Neural crest cell (in vitro differentiated cells): Measurements from ENCODE around the gene MUC2. TPM values are rescaled to one million over a fixed set of nuclear protein-coding genes. Genes with fewer than 3 reads are reported as not detected.
"Not testable (repeated sequence)": the region's sequence is repeated elsewhere in the genome, so short reads cannot be mapped to it uniquely, and the experiment has no call there.

Source experiments
- DNase-seq: peaks from one replicate; pipeline ENCODE4 v3.0.0; 2021; ENCODE audit warnings: low read depth, mixed read lengths, low spot score
- H3K27ac Mint-ChIP-seq: one replicate; pipeline ENCODE4 v1.8.0; 2021; ENCODE audit warnings: mild to moderate bottlenecking, mixed read lengths; ENCODE audit not compliant: unreplicated experiment
- H3K27me3 Mint-ChIP-seq: 2 replicates; pipeline ENCODE4 v1.8.0; 2021; ENCODE audit warnings: low read depth, mild to moderate bottlenecking, mixed read lengths
- H3K36me3 Mint-ChIP-seq: 2 replicates; pipeline ENCODE4 v1.8.0; 2021; ENCODE audit warnings: low read depth, mild to moderate bottlenecking, mixed read lengths
- H3K4me1 Mint-ChIP-seq: 2 replicates; pipeline ENCODE4 v1.8.0; 2021; ENCODE audit warnings: mixed read lengths
- H3K4me3 Mint-ChIP-seq: one replicate; pipeline ENCODE4 v1.8.0; 2021; ENCODE audit warnings: mild to moderate bottlenecking, mixed read lengths
- H3K9me3 Mint-ChIP-seq: 2 replicates; pipeline ENCODE4 v1.8.0; 2021; ENCODE audit warnings: mixed read lengths
- total RNA-seq: library from RNA; stranded (reverse); gene quantifications from 2 replicates; pipeline ENCODE4 v1.2.1, GENCODE V29; 2021
- TF ChIP-seq, protein P1 (sequence below): fragments of 200-600 bp; sonication (generic); conservative IDR thresholded peaks from 2 replicates; pipeline ENCODE4 v1.5.0; 2021; ENCODE audit warnings: antibody characterized with exemption, mild to moderate bottlenecking

Gene MUC2
- total RNA-seq, 1 donor from 2014 or later = not detected

- Mint-ChIP-seq H3K9me3 (no peaks in the 10 kb centered on the region), H3K4me1 (no peaks in the 10 kb centered on the region), H3K27me3 (peaks cover 4% of the 10 kb centered on the region), H3K4me3 (no peak overlapping the region), H3K27ac (no peak overlapping the region), H3K36me3 (no peaks in the 10 kb centered on the region)
- TF ChIP-seq, protein P1, sequence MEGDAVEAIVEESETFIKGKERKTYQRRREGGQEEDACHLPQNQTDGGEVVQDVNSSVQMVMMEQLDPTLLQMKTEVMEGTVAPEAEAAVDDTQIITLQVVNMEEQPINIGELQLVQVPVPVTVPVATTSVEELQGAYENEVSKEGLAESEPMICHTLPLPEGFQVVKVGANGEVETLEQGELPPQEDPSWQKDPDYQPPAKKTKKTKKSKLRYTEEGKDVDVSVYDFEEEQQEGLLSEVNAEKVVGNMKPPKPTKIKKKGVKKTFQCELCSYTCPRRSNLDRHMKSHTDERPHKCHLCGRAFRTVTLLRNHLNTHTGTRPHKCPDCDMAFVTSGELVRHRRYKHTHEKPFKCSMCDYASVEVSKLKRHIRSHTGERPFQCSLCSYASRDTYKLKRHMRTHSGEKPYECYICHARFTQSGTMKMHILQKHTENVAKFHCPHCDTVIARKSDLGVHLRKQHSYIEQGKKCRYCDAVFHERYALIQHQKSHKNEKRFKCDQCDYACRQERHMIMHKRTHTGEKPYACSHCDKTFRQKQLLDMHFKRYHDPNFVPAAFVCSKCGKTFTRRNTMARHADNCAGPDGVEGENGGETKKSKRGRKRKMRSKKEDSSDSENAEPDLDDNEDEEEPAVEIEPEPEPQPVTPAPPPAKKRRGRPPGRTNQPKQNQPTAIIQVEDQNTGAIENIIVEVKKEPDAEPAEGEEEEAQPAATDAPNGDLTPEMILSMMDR = no peak
- no peak for DNase-seq
Measured at GRCh38 chr11:1112351-1113191, 37.9 kb downstream of the MUC2 start.

- Mint-ChIP-seq H3K27me3 (peaks cover 4% of the 10 kb centered on the region), H3K36me3 (no peaks in the 10 kb centered on the region), H3K4me3 (no peak overlapping the region), H3K4me1 (no peaks in the 10 kb centered on the region), H3K27ac (no peak overlapping the region), H3K9me3 (no peaks in the 10 kb centered on the region)
- TF ChIP-seq, protein P1 = no peak
- no peak for DNase-seq
Measured at GRCh38 chr11:1113405-1114201, 38.9 kb downstream of the MUC2 start.

GRCh38 chr11:1115292-1115691 lies 40.6 kb downstream of the MUC2 start:
- not testable (repeated sequence) for H3K27me3 Mint-ChIP-seq, H3K27ac Mint-ChIP-seq, H3K9me3 Mint-ChIP-seq, H3K36me3 Mint-ChIP-seq, H3K4me3 Mint-ChIP-seq, H3K4me1 Mint-ChIP-seq, DNase-seq

DNA sequence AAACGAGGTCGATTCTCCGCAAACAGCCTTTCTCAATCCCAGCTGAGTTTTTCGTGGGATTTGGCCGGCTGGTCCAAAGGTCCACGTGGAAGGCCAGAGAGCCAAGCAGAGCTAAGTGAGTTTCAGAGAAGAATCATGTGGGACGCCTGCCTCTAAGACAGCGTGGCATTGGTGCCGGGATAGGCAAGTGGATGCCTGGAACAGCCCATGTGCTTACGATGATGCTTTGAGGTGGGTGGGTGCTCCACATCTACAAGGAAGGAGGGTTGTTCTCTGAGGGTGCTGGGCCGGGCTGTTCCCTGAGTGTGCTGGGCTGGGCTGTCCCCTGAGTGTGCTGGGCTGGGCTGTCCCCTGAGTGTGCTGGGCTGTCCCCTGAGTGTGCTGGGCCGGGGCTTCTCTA lies 41.4 kb downstream of the MUC2 start:
- H3K27me3 Mint-ChIP-seq = peaks cover 4% of the 10 kb centered on the region
- no peak for DNase-seq
- H3K4me1 Mint-ChIP-seq = no peaks in the 10 kb centered on the region
- H3K4me3 Mint-ChIP-seq = no peak overlapping the region
- H3K9me3 Mint-ChIP-seq = no peaks in the 10 kb centered on the region
- TF ChIP-seq, protein P1 = no peak
- H3K36me3 Mint-ChIP-seq = no peaks in the 10 kb centered on the region
- H3K27ac Mint-ChIP-seq = no peak overlapping the region

DNA sequence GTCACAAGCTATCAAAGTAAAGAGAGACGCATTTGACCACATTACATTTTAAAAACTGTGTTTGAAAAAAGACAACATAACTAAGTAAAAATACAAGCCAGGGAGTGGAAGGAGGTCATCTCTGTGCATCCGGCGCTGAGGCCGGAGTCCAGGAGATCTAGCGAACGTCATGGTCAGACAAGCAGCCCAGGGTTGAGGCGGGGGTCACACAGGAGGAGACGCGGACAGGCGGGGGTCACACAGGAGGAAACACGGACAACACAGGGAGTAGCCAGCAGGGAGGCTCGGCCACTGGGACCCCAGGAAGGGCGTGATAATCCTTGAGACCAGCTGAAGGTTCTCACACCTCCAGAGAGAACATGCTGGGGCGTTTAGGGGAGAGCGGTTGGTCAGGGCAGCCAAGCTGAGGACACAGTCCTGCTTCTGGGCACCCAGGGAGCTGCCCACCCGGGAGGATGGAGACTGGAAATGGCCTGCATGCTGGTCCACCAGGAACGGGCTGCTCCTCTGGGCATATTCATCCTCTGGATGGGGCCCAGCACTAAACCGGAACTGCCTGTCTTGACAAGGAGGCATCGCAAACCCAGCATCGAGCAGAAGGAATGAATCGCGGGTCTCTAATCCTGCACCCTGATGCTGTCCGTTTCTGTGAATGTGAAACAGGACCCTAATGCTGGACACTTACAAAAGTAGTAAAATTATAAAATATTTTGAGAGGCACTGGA lies 42.2 kb downstream of the MUC2 start:
- H3K4me3 Mint-ChIP-seq = no peak overlapping the region
- H3K36me3 Mint-ChIP-seq = no peaks in the 10 kb centered on the region
- H3K27me3 Mint-ChIP-seq = peaks cover 4% of the 10 kb centered on the region
- no peaks in the 10 kb centered on the region for H3K9me3 Mint-ChIP-seq
- TF ChIP-seq, protein P1 = no peak
- H3K27ac Mint-ChIP-seq = no peak overlapping the region
- no peak for DNase-seq
- no peaks in the 10 kb centered on the region for H3K4me1 Mint-ChIP-seq
